H9 (cell line): Measurements from ENCODE around the gene MRC1. TPM values are rescaled to one million over a fixed set of nuclear protein-coding genes. Genes with fewer than 3 reads are reported as not detected.

Source experiments
- DNase-seq: peaks from one replicate; pipeline ENCODE4 v3.0.0-alpha.2; 2017
- H2AFZ ChIP-seq: one replicate; pipeline ENCODE4 v1.6.1; 2013; ENCODE audit warnings: mild to moderate bottlenecking, low read length, control low read depth, moderate library complexity
- H2AK5ac ChIP-seq: 2 replicates; pipeline ENCODE4 v1.6.1; 2013; ENCODE audit warnings: low read length, control low read depth, mixed read lengths; ENCODE audit not compliant: insufficient read length
- H2BK120ac ChIP-seq: one replicate; pipeline ENCODE4 v1.6.1; 2013; ENCODE audit warnings: low read depth, mild to moderate bottlenecking, low read length, control low read depth, inconsistent platforms; ENCODE audit not compliant: poor library complexity, severe bottlenecking
- H2BK12ac ChIP-seq: 2 replicates; pipeline ENCODE4 v1.6.1; 2013; ENCODE audit warnings: low read length, control low read depth, mixed read lengths, low read depth; ENCODE audit not compliant: insufficient read length
- H2BK15ac ChIP-seq: 2 replicates; pipeline ENCODE4 v1.6.1; 2013; ENCODE audit warnings: low read depth, low read length, control low read depth
- H2BK20ac ChIP-seq: one replicate; pipeline ENCODE4 v1.6.1; 2013; ENCODE audit warnings: low read depth, mild to moderate bottlenecking, low read length, control low read depth, inconsistent platforms; ENCODE audit not compliant: poor library complexity, severe bottlenecking
- H2BK5ac ChIP-seq: 2 replicates; pipeline ENCODE4 v1.6.1; 2013; ENCODE audit warnings: low read length, control low read depth, mixed read lengths; ENCODE audit not compliant: insufficient read length
- H3K14ac ChIP-seq: 2 replicates; pipeline ENCODE4 v1.6.1; 2013; ENCODE audit warnings: low read length, control low read depth; ENCODE audit not compliant: insufficient read depth
- H3K18ac ChIP-seq: 2 replicates; pipeline ENCODE4 v1.6.1; 2013; ENCODE audit warnings: low read depth, mild to moderate bottlenecking, mixed read lengths, low read length, control low read depth; ENCODE audit not compliant: insufficient read length
- H3K23ac ChIP-seq: 2 replicates; pipeline ENCODE4 v1.6.1; 2013; ENCODE audit warnings: low read length, control low read depth, mixed read lengths, low read depth; ENCODE audit not compliant: insufficient read length
- H3K23me2 ChIP-seq: 2 replicates; pipeline ENCODE4 v1.6.1; 2013; ENCODE audit warnings: low read depth, mild to moderate bottlenecking, mixed read lengths, low read length, control low read depth; ENCODE audit not compliant: insufficient read length, poor library complexity, severe bottlenecking
- H3K27ac ChIP-seq: 2 replicates; pipeline ENCODE4 v1.5.1; 2013; ENCODE audit warnings: low read length, control low read depth, mixed read lengths, low read depth; ENCODE audit not compliant: insufficient read length
- H3K27me3 ChIP-seq: 2 replicates; pipeline ENCODE4 v1.6.1; 2013; ENCODE audit warnings: low read length, control low read depth, inconsistent platforms; ENCODE audit not compliant: insufficient read depth
- H3K4ac ChIP-seq: 2 replicates; pipeline ENCODE4 v1.6.1; 2013; ENCODE audit warnings: low read depth, mild to moderate bottlenecking, control low read depth, inconsistent platforms, low read length, moderate library complexity
- H3K4me1 ChIP-seq: 2 replicates; pipeline ENCODE4 v1.6.1; 2013; ENCODE audit warnings: low read length, control low read depth, inconsistent platforms; ENCODE audit not compliant: insufficient read depth
- H3K4me2 ChIP-seq: 2 replicates; pipeline ENCODE4 v1.6.1; 2013; ENCODE audit warnings: low read length, control low read depth, mixed read lengths; ENCODE audit not compliant: insufficient read length, insufficient read depth
- H3K56ac ChIP-seq: 2 replicates; pipeline ENCODE4 v1.6.1; 2013; ENCODE audit warnings: low read depth, mild to moderate bottlenecking, mixed read lengths, low read length, control low read depth; ENCODE audit not compliant: insufficient read length
- H3K79me1 ChIP-seq: 2 replicates; pipeline ENCODE4 v1.6.1; 2013; ENCODE audit warnings: low read depth, mild to moderate bottlenecking, moderate library complexity, low read length, control low read depth, inconsistent platforms; ENCODE audit not compliant: insufficient read depth, poor library complexity, severe bottlenecking
- H3K79me2 ChIP-seq: 2 replicates; pipeline ENCODE4 v1.6.1; 2013; ENCODE audit warnings: low read length, control low read depth, inconsistent platforms; ENCODE audit not compliant: insufficient read depth
- H3K9ac ChIP-seq: 2 replicates; pipeline ENCODE4 v1.6.1; 2013; ENCODE audit warnings: low read length, control low read depth, mixed read lengths; ENCODE audit not compliant: insufficient read length; ENCODE audit errors: extremely low read depth
- H3K9me3 ChIP-seq: one replicate; pipeline ENCODE4 v1.6.1; 2013; ENCODE audit warnings: low read depth, low read length, inconsistent platforms; ENCODE audit not compliant: control insufficient read depth
- H3T11ph ChIP-seq: one replicate; pipeline ENCODE4 v1.6.1; 2013; ENCODE audit warnings: mild to moderate bottlenecking, low read length, control low read depth, inconsistent platforms
- H4K20me1 ChIP-seq: one replicate; pipeline ENCODE4 v1.6.1; 2013; ENCODE audit not compliant: control insufficient read depth, insufficient read length, insufficient read depth
- H4K5ac ChIP-seq: 2 replicates; pipeline ENCODE4 v1.6.1; 2013; ENCODE audit warnings: low read depth, mild to moderate bottlenecking, mixed read lengths, low read length, control low read depth; ENCODE audit not compliant: insufficient read length
- H4K8ac ChIP-seq: replicated peaks from 2 replicates; pipeline ENCODE4 v1.6.1; 2013; ENCODE audit warnings: low read length, control low read depth, mixed read lengths, low read depth; ENCODE audit not compliant: insufficient read length
- H4K91ac ChIP-seq: 2 replicates; pipeline ENCODE4 v1.6.1; 2013; ENCODE audit warnings: low read depth, mild to moderate bottlenecking, moderate library complexity, mixed read lengths, low read length, control low read depth; ENCODE audit not compliant: insufficient read length
- H3K27ac Mint-ChIP-seq, 3 experiments: 2 replicates in 2 of 3; 3 replicates in 1 of 3; pipeline ENCODE4 v1.8.0; 2020 to 2021; ENCODE audit warnings: mixed read lengths in 3 of 3, mild to moderate bottlenecking in 1 of 3, moderate library complexity in 1 of 3
- H3K27me3 Mint-ChIP-seq: 2 replicates; pipeline ENCODE4 v1.8.0; 2021; ENCODE audit warnings: low read depth, mild to moderate bottlenecking, moderate library complexity, mixed read lengths
- H3K36me3 Mint-ChIP-seq, 3 experiments: 2 replicates in 2 of 3; 3 replicates in 1 of 3; pipeline ENCODE4 v1.8.0; 2020 to 2021; ENCODE audit warnings: low read depth in 3 of 3, mixed read lengths in 3 of 3; ENCODE audit not compliant: insufficient read depth in 1 of 3
- H3K4me1 Mint-ChIP-seq, 2 experiments: 2 replicates each; pipeline ENCODE4 v1.8.0; 2020; ENCODE audit warnings: mixed read lengths in 2 of 2
- H3K4me3 Mint-ChIP-seq, 2 experiments: 2 replicates in 1 of 2; 3 replicates in 1 of 2; pipeline ENCODE4 v1.8.0; 2020 to 2021; ENCODE audit warnings: mild to moderate bottlenecking in 2 of 2, mixed read lengths in 2 of 2, moderate library complexity in 1 of 2
- H3K9me3 Mint-ChIP-seq, 2 experiments: 2 replicates in 1 of 2; 3 replicates in 1 of 2; pipeline ENCODE4 v1.8.0; 2020; ENCODE audit warnings: mild to moderate bottlenecking in 2 of 2, mixed read lengths in 2 of 2, moderate library complexity in 1 of 2
- CTCF ChIP-seq: fragments of 200-600 bp; sonication (generic); conservative IDR thresholded peaks from 3 replicates; pipeline ENCODE4 v1.8.0; 2021; ENCODE audit warnings: antibody characterized with exemption, mild to moderate bottlenecking
- WGBS: extraction: QIAGEN DNeasy Blood & Tissue Kit; methylation state at CpG from one replicate; pipeline ENCODE4 v1.1.7; 2013; ENCODE audit warnings: missing lambda C conversion rate, low lambda C conversion rate, mixed read lengths; ENCODE audit not compliant: insufficient read length; ENCODE audit errors: extremely low coverage; 5-methylcytosine and 5-hydroxymethylcytosine counted together
- total RNA-seq: library from RNA; stranded (reverse); gene quantifications from 2 replicates; pipeline ENCODE4 v1.2.1, GENCODE V29; 2021

MRC1 gene
- total RNA-seq, 1 experiment from 2014 or later, result not detected

- no CpG with 5 or more reads among the region's 12 CpGs for WGBS
- H3K9ac ChIP-seq, result no peak overlapping the region
- H3K23me2 ChIP-seq, result no peaks in the 10 kb centered on the region
- no peak for TF ChIP-seq CTCF
- no peak overlapping the region for H3K18ac ChIP-seq
- no peak for DNase-seq
- H3K27me3 ChIP-seq, result no peaks in the 10 kb centered on the region
- no peak overlapping the region for H3K4me2 ChIP-seq
- H3K79me1 ChIP-seq, result no peaks in the 10 kb centered on the region
- H2BK12ac ChIP-seq, result no peak overlapping the region
- H4K91ac ChIP-seq, result no peak overlapping the region
- H3K9me3 Mint-ChIP-seq, result no peaks in the 10 kb centered on the region; a peak in 2 of 5 replicates
- H3K27me3 Mint-ChIP-seq, result no peaks in the 10 kb centered on the region
- no peak overlapping the region for H3K4ac ChIP-seq
- no peak overlapping the region for H4K5ac ChIP-seq
- H2BK20ac ChIP-seq, result no peak overlapping the region
- no peak overlapping the region for H2BK15ac ChIP-seq
- H2AK5ac ChIP-seq, result no peak overlapping the region
- H2AFZ ChIP-seq, result no peak overlapping the region
- no peak overlapping the region for H3K4me3 Mint-ChIP-seq
- no peaks in the 10 kb centered on the region for H3K79me2 ChIP-seq
- H4K8ac ChIP-seq, result no peak overlapping the region
- H3T11ph ChIP-seq, result no peak overlapping the region
- H3K27ac Mint-ChIP-seq, result no peak overlapping the region; a peak in 1 of 7 replicates
- H3K4me1 Mint-ChIP-seq, result peaks cover 17% of the 10 kb centered on the region in 2 experiments
- H3K36me3 Mint-ChIP-seq, result no peaks in the 10 kb centered on the region
- no peak overlapping the region for H3K56ac ChIP-seq
- no peak overlapping the region for H3K23ac ChIP-seq
- H3K27ac ChIP-seq, result no peak overlapping the region
- H2BK120ac ChIP-seq, result no peak overlapping the region
- no peak overlapping the region for H2BK5ac ChIP-seq
- H3K4me1 ChIP-seq, result no peaks in the 10 kb centered on the region
- no peak overlapping the region for H3K14ac ChIP-seq
- no peaks in the 10 kb centered on the region for H3K9me3 ChIP-seq
- H4K20me1 ChIP-seq, result no peaks in the 10 kb centered on the region
Observed at GRCh38 chr10:17918187-17918903, 109.2 kb downstream of the MRC1 start.
